GM23338 (cell line): ENCODE measurements around the gene ZNRD2. TPM values are rescaled to one million over a fixed set of nuclear protein-coding genes. Genes with fewer than 3 reads are reported as not detected.

Source experiments
- ATAC-seq: fragments of 200-7000 bp; cut with Tn5 transposase; 3 replicates; pipeline ENCODE4 v1.9.1; 2020
- DNase-seq: peaks from one replicate; pipeline ENCODE4 v3.0.0-alpha.2; 2015; ENCODE audit warnings: low spot score
- H2AFZ ChIP-seq: fragments of 200-600 bp; sonication (generic); 2 replicates; pipeline ENCODE4 v1.8.0; 2016; ENCODE audit warnings: antibody characterized with exemption, mild to moderate bottlenecking, moderate library complexity
- H3F3A ChIP-seq: fragments of 200-600 bp; sonication (generic); replicated peaks from 2 replicates; pipeline ENCODE4 v1.8.0; 2017; ENCODE audit warnings: antibody characterized with exemption, mixed run types, low read depth
- H3K27ac ChIP-seq: fragments of 200-600 bp; sonication (generic); 2 replicates; pipeline ENCODE4 v1.6.1; 2016; ENCODE audit warnings: low read depth
- H3K27me3 ChIP-seq: fragments of 200-600 bp; sonication (generic); 2 replicates; pipeline ENCODE4 v1.8.0; 2016; ENCODE audit warnings: mild to moderate bottlenecking, mixed run types, moderate library complexity; ENCODE audit not compliant: insufficient read depth
- H3K36me3 ChIP-seq: fragments of 200-600 bp; sonication (generic); 2 replicates; pipeline ENCODE4 v1.8.0; 2016; ENCODE audit warnings: mild to moderate bottlenecking; ENCODE audit not compliant: insufficient read depth
- H3K4me1 ChIP-seq: fragments of 200-600 bp; sonication (generic); 2 replicates; pipeline ENCODE4 v1.8.0; 2016; ENCODE audit warnings: mild to moderate bottlenecking, moderate library complexity; ENCODE audit not compliant: insufficient read depth
- H3K4me2 ChIP-seq: fragments of 200-600 bp; sonication (generic); 2 replicates; pipeline ENCODE4 v1.7.1; 2017; ENCODE audit warnings: mixed run types
- H3K4me3 ChIP-seq: fragments of 200-600 bp; sonication (generic); 2 replicates; pipeline ENCODE4 v1.6.1; 2016; ENCODE audit warnings: mixed run types
- H3K79me2 ChIP-seq: fragments of 200-600 bp; sonication (generic); replicated peaks from 2 replicates; pipeline ENCODE4 v1.8.0; 2017; ENCODE audit warnings: mild to moderate bottlenecking; ENCODE audit not compliant: insufficient read depth
- H3K9me2 ChIP-seq: fragments of 200-600 bp; sonication (generic); 2 replicates; pipeline ENCODE4 v1.8.0; 2017; ENCODE audit not compliant: insufficient read depth
- H4K20me1 ChIP-seq: fragments of 200-600 bp; sonication (generic); replicated peaks from 2 replicates; pipeline ENCODE4 v1.8.0; 2017; ENCODE audit warnings: mild to moderate bottlenecking; ENCODE audit not compliant: insufficient read depth
- H3K27ac Mint-ChIP-seq: 2 replicates; pipeline ENCODE4 v1.8.0; 2020; ENCODE audit warnings: inconsistent platforms, mild to moderate bottlenecking, moderate library complexity, mixed read lengths
- H3K27me3 Mint-ChIP-seq: 3 replicates; pipeline ENCODE4 v1.8.0; 2022; ENCODE audit warnings: low read depth, mild to moderate bottlenecking, moderate library complexity, mixed read lengths, inconsistent platforms; ENCODE audit not compliant: insufficient read depth, poor library complexity
- H3K36me3 Mint-ChIP-seq: 3 replicates; pipeline ENCODE4 v1.8.0; 2021; ENCODE audit warnings: low read depth, mild to moderate bottlenecking, inconsistent platforms, moderate library complexity, mixed read lengths
- H3K4me1 Mint-ChIP-seq: 3 replicates; pipeline ENCODE4 v1.8.0; 2020; ENCODE audit warnings: mild to moderate bottlenecking, inconsistent platforms, mixed read lengths
- H3K4me3 Mint-ChIP-seq: 3 replicates; pipeline ENCODE4 v1.8.0; 2021; ENCODE audit warnings: moderate library complexity, mild to moderate bottlenecking, inconsistent platforms, mixed read lengths
- H3K9me3 Mint-ChIP-seq: 3 replicates; pipeline ENCODE4 v1.8.0; 2020; ENCODE audit warnings: moderate library complexity, mild to moderate bottlenecking, inconsistent platforms, mixed read lengths
- CREB1 ChIP-seq: fragments of 250-450 bp; sonication (Bioruptor Pico); IDR thresholded peaks from 2 replicates; pipeline ENCODE4 v1.5.0; 2020; ENCODE audit warnings: low read depth, mild to moderate bottlenecking, moderate library complexity
- EZH2phosphoT487 ChIP-seq: fragments of 200-600 bp; sonication (generic); IDR thresholded peaks from one replicate; pipeline ENCODE4 v1.8.1; 2018; ENCODE audit warnings: antibody characterized with exemption; ENCODE audit not compliant: unreplicated experiment
- REST ChIP-seq: IDR thresholded peaks from one replicate; pipeline ENCODE4 v1.6.1; 2018; ENCODE audit warnings: antibody characterized with exemption; ENCODE audit not compliant: unreplicated experiment
- ZNF114 ChIP-seq: fragments of 250-450 bp; sonication (Bioruptor Pico); IDR thresholded peaks from 2 replicates; pipeline ENCODE4 v1.5.0; 2020; ENCODE audit warnings: mild to moderate bottlenecking, moderate library complexity
- ZNF462 ChIP-seq: fragments of 250-450 bp; sonication (Bioruptor Pico); IDR thresholded peaks from 2 replicates; pipeline ENCODE4 v1.5.0; 2020; ENCODE audit warnings: mild to moderate bottlenecking, moderate library complexity
- polyA plus RNA-seq: library from polyadenylated mRNA; unstranded; fragments of >200 nt; fragmentation: Nextera tagmentation; extraction: Ambion mirVana; gene quantifications from 2 replicates; pipeline ENCODE4 v1.2.1, GENCODE V29; 2016
- total RNA-seq: library from RNA; depleted of rRNA; stranded (reverse); fragments of >200 nt; shearing (Covaris generic); gene quantifications from 2 replicates; pipeline ENCODE4 v1.2.3, GENCODE V29; 2014
- TF ChIP-seq, protein P1 (sequence below): IDR thresholded peaks from 2 replicates; pipeline ENCODE4 v1.6.1; 2016; ENCODE audit warnings: antibody characterized with exemption

Gene ZNRD2
- total and polyA plus RNA-seq, 2 experiments from 2014 or later: 78.6 to 148 TPM

GRCh38 chr11:65620666-65621065 lies 50.4 kb downstream of the ZNRD2 start:
- no peak overlapping the region for H2AFZ ChIP-seq
- H3F3A ChIP-seq: peaks cover 3% of the 10 kb centered on the region; the same call in 1 of the 2 replicates
- H3K4me3 ChIP-seq: no peak overlapping the region
- H3K4me1 ChIP-seq: peaks cover 6% of the 10 kb centered on the region; the same call in 1 of the 2 replicates
- Mint-ChIP-seq H3K4me3 (no peak overlapping the region), H3K27ac (no peak overlapping the region), H3K36me3 (peaks cover 35% of the 10 kb centered on the region), H3K27me3 (peaks cover 18% of the 10 kb centered on the region), H3K9me3 (no peaks in the 10 kb centered on the region; the same call in 2 of the 3 replicates), H3K4me1 (peaks cover 8% of the 10 kb centered on the region)
- no peak overlapping the region for H3K27ac ChIP-seq
- peaks cover 17% of the 10 kb centered on the region for H3K79me2 ChIP-seq
- ATAC-seq (no peak), DNase-seq (no peak)
- H3K27me3 ChIP-seq: no peaks in the 10 kb centered on the region
- no peak for TF ChIP-seq EZH2phosphoT487
- TF ChIP-seq, protein P1, sequence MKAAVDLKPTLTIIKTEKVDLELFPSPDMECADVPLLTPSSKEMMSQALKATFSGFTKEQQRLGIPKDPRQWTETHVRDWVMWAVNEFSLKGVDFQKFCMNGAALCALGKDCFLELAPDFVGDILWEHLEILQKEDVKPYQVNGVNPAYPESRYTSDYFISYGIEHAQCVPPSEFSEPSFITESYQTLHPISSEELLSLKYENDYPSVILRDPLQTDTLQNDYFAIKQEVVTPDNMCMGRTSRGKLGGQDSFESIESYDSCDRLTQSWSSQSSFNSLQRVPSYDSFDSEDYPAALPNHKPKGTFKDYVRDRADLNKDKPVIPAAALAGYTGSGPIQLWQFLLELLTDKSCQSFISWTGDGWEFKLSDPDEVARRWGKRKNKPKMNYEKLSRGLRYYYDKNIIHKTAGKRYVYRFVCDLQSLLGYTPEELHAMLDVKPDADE: no peak
- no peak for TF ChIP-seq ZNF462
- no peak for TF ChIP-seq ZNF114 (CRISPR knock-in tag)
- TF ChIP-seq CREB1 (CRISPR knock-in tag): no peak
- no peak for TF ChIP-seq REST
- no peak overlapping the region for H3K4me2 ChIP-seq
- H3K9me2 ChIP-seq: no peaks in the 10 kb centered on the region
- H4K20me1 ChIP-seq: peaks cover 14% of the 10 kb centered on the region
- no peaks in the 10 kb centered on the region; the same call in 1 of the 2 replicates for H3K36me3 ChIP-seq
